HG03439 (cell line): ENCODE results near the gene SERPINB6.
"Not testable (repeated sequence)": the region's sequence is repeated elsewhere in the genome, so short reads cannot be mapped to it uniquely, and the experiment has no call there.

Experiments used
- ATAC-seq: cut with Tn5 transposase; IDR thresholded peaks from one replicate; pipeline ENCODE4 v1.9.1; 2021; ENCODE audit warnings: mild to moderate bottlenecking, moderate library complexity; ENCODE audit not compliant: unreplicated experiment

The SERPINB6 gene

GRCh38 chr6:2940010-2940850 lies 31.1 kb downstream of the SERPINB6 start:
- ATAC-seq = peak; percentile 93

GRCh38 chr6:2939315-2940009 lies 31.9 kb downstream of the SERPINB6 start:
- ATAC-seq = no peak

- no peak for ATAC-seq
Measured at GRCh38 chr6:2938632-2939083, 32.7 kb downstream of the SERPINB6 start.

- no peak for ATAC-seq
Measured at GRCh38 chr6:2938004-2938631, 33.2 kb downstream of the SERPINB6 start.

- ATAC-seq = no peak
Measured at GRCh38 chr6:2937627-2938003, 33.8 kb downstream of the SERPINB6 start.

- no peak for ATAC-seq
Measured at GRCh38 chr6:2935566-2936291, 35.6 kb downstream of the SERPINB6 start.

GRCh38 chr6:2934057-2934456 lies 37.3 kb downstream of the SERPINB6 start:
- ATAC-seq = no peak

- not testable (repeated sequence) for ATAC-seq
Measured at GRCh38 chr6:2932911-2933310, 38.5 kb downstream of the SERPINB6 start.

GRCh38 chr6:2931970-2932748 lies 39.2 kb downstream of the SERPINB6 start:
- peak; percentile 64 for ATAC-seq

- no peak for ATAC-seq
Measured at GRCh38 chr6:2931055-2931454, 40.3 kb downstream of the SERPINB6 start.

- not testable (repeated sequence) for ATAC-seq
Measured at GRCh38 chr6:2927931-2928330, 43.4 kb downstream of the SERPINB6 start.

- ATAC-seq = not testable (repeated sequence)
Measured at GRCh38 chr6:2925842-2926747, 45.3 kb downstream of the SERPINB6 start.

GRCh38 chr6:2921520-2922115 lies 49.7 kb downstream of the SERPINB6 start:
- ATAC-seq = no peak

GRCh38 chr6:2920671-2921112 lies 50.7 kb downstream of the SERPINB6 start:
- ATAC-seq = no peak

- no peak for ATAC-seq
Measured at GRCh38 chr6:2919886-2920285, 51.5 kb downstream of the SERPINB6 start.

GRCh38 chr6:2919401-2919800 lies 52.0 kb downstream of the SERPINB6 start:
- no peak for ATAC-seq

- ATAC-seq = no peak
Measured at GRCh38 chr6:2918936-2919335, 52.4 kb downstream of the SERPINB6 start.

- no peak for ATAC-seq
Measured at GRCh38 chr6:2917801-2918445, 53.4 kb downstream of the SERPINB6 start.
